ENCODE measurements around the gene CES3.
A peak's percentile ranks its signal among the peaks of the same experiment; 100 is the strongest.

Gene CES3, protein sequence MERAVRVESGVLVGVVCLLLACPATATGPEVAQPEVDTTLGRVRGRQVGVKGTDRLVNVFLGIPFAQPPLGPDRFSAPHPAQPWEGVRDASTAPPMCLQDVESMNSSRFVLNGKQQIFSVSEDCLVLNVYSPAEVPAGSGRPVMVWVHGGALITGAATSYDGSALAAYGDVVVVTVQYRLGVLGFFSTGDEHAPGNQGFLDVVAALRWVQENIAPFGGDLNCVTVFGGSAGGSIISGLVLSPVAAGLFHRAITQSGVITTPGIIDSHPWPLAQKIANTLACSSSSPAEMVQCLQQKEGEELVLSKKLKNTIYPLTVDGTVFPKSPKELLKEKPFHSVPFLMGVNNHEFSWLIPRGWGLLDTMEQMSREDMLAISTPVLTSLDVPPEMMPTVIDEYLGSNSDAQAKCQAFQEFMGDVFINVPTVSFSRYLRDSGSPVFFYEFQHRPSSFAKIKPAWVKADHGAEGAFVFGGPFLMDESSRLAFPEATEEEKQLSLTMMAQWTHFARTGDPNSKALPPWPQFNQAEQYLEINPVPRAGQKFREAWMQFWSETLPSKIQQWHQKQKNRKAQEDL

DNA sequence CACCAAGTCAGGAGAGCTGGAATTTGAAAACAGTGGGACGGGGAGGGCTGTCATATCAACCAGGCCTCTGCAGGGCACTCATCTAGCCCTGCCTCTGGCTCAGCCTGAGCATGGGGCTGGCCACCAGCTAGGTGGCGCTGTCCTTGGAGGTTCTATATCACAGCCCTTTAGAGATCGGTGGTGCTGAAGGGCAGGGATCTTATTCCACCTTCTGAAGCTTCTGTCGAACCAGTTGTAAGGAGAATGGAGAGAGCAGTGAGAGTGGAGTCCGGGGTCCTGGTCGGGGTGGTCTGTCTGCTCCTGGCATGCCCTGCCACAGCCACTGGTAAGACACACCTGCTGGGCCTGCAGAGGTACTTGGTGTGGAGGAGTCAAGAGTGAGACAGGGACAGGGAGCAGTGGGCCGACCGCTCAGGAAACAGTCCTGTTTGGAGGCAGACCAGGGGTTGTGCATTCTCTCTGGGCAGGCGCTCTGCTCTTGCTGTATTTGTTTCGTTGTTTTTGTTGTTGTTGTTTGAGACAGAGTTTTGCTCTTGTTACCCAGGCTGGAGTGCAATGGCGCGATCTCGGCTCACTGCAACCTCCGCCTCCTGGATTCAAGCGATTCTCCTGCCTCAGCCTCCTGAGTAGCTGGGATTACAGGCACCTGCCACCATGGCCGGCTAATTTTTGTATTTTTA is at the start of gene CES3:
Gene CES3, plus strand, starts transcription at position 202 of the 680 bp plus-strand sequence. Its CDS starts 42 bp downstream, at position 244.
- DNase-seq = peak; percentile 58

DNA sequence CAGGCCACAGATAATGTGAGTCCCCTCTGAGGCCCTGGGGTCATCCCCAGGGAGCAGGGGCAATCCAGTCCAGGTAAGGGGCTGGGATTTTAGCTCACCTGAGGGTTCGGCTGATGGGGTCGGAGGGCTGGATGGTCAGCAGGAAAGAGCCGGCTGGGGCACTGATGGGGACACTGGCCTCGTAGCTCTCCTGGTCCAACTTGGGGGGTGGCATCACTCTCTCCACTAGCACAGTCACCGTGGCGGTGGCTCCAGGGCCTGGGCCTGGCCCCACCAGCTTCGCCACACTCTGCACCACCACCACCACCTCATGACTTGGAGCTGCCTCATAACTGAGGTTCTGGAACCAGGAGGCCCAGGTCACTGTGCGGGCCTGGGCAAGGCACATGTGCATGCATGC is 49.3 kb upstream of the CES3 start:
- DNase-seq = no peak

DNA sequence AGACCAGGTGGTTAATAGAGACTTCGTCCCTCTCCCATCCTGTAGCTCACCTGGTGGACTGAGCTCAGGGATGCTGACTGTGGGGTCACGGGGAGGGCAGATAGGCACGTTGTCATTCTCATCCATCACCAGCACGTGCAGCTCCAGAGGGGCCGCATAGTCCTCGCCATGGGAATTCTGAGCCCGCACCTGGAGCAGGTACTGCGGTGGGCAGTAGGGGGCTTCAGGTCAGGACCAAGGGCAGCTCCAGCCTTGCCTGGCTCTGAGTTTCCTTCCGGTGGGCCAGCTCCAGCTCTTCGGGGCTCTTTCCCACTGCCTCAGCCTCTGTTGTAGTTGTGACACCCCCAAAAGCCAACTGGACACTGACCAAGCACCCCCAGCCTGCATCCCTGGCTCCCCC is 48.0 kb upstream of the CES3 start:
- no peak for DNase-seq

DNA sequence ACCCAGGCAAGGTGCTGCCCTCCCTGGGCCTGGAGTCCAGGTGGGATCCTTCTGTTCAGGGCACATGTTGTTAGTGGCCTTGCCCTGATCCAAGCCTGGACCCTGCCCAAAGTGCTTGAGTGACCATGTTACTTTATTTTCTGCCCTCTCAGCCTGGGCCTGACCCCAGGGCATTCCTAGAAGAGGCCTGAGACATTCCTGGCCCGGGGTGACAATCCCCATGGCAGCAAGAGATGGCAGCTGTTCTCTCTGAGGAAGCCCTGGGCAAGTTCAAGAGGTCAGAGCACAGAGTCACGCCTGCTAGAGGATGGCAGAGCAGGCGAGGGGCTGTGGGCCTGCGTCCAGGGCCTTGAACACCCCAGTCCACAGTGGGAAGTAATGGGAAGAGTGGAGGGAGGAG is 47.4 kb upstream of the CES3 start:
- no peak for DNase-seq

DNA sequence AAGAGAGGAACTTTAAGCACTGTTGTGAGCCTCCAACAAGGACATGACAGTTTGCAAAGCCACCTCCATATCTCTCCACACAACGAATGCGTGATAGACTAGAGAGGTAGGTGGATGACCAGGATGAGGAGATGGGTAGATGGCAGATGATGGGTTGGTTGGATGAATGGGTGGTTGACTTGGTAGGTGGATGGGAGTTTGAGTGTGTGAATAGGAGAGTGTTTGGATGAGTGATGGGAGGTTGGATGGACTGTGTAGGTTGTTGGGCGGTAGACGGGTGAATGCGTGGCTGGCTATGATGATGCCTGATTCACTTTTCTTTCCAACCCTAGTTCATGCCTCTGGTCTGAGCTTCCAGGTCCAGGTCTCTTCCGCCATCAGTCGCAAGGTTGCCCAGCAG is 46.5 kb upstream of the CES3 start:
- DNase-seq = no peak

DNA sequence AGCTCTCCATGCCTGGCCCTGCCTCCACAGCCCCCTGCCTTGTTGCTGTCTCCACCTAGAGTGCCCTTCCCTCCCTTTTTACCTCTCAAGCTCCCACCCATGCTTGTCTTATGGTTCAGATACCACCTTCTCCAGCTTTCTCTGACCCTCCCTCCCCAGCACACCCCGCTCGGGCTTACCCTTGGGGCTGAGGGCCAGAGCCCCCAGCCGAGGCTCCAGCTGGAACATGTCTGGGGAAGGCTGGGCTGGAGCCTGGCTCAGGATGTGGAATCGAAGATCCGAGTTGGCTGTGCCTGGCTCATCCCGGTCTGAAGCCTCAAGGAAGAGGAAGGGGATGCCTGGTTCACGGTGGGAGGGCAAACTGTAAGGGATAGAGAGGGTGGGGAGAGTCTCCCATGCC is 46.0 kb upstream of the CES3 start:
- no peak for DNase-seq

DNA sequence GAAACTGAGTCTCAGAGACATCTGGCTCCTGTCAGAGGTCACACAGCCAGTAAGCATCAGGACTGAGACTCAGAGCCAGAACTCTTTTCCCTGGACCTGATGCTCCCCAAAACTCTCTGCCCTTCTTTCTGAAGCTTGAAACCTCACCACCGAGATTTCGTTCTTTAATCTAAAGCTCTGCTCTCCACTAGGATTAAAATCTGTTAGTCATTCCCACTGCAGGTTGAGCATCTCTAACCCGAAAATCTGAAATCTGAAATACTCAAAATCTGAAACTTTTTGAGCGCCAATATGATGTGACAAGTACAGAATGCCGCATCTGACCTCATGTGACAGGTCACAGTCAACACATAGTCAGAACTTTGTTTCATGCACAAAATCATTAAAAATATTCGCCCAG is 44.5 kb upstream of the CES3 start:
- DNase-seq = no peak

DNA sequence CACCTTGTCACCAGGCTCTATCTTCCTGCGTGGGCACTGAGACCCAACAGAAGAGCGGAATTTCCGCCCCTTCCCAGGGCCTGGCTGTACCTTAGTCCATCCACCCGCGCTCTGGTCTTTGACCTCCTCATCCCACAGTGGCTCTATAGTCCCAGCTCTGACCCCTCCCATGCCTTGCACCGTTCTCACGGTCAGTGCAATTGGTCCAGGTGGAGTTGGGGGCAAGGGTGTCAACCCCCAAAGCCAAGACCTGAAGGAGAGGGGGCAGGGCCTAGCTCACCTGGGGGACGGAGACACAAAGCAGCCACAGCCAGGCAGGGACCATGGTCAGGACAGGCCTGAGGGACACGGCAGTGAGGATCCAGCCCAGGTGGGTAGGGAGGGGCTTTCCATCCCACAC is 43.3 kb upstream of the CES3 start:
- DNase-seq = no peak

DNA sequence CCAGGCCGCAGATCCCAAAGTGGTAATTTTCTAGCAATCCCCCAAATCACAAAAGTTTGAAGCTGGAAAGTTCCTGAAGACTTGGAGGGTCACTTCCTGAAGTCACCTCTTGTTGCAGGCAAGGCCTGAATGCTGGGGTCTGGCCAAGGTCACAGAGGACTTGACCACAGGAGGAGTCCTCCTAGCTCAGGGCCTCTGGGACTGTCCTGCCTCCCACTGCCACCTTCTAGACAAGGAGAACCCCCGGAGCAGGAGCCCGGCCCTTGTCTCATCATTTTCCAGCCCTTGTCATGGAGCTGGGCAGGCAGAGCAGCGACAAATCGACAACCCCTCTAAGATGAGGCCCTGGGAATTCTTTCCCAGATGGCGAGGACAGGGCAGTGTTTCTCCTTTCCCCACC is 42.7 kb upstream of the CES3 start:
- no peak for DNase-seq

DNA sequence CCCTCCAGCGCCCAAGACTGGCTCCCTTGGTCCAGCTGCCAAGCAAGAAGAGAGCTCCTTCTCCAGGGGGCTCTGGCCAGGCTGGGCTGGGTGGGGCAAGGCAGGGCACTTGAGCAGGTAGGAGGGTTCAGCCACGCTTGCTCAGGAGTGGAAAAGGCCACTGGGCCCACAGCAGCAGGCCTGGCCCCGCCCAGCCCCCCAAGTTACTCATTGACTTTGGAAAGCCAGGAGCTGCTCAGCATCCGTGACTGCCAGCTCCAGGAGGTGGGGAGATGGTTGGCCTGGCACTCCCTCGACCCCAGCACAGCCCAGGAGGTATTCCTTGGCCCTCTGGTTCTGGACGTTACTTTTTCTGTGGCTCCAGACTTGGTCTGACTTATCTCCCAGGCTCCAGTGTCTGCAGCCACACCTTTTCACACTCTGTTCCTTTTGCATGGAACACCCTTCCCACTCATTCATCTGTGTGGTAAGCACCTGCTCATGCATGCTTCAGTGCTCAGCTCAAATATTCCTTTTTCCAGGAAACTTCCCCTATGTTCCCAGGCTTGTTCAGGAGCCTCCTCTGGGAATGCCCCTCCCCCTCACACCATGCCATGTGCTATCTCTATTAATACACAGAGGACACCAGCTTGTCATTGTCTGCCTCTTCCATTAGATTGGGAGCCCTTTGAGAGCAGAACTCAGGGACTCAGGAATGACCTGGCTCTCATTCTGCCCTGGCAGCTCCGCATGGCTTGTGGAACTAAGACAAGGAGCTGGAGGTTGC is 42.1 kb upstream of the CES3 start, which contains the start of gene CDH16:
Gene CDH16, minus strand, starts transcription at position 83 of the 766 bp plus-strand sequence. CDS start 820 bp downstream, outside the sequence.
- DNase-seq = no peak

DNA sequence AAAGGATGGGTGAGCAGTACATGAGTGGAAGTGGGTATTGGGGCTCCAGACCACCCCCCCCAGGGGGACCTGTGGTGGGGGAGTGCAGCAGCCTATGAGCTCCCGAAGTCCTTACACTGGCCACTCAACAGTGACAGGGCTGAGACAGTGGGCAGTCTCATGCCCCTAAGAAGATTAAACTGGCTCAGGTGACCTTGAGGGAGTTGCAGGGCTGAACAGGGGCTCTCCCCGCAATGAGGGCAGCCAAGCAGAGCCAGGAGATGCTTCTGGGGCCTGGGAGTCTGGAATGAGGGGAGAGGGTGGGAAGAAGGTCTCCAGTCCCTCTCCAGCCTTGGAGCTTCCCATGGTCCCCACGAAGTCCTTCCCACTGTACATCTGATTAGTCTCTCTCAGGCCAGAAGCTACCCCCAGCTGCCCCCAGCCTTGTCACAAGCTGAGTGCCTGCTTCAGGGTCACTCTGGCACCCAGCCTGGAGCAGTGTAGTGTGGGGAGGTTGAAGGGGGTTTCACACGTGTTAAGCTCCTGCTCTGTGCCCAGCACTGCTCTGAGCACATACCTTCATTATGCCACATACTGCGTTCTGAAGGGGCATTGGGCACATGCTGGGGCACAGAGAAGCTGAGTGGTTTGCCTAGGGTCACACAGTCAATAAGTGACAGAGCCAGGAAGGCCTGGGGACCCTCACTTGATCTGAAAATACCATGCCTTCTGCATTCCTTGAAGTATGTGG is 41.3 kb upstream of the CES3 start:
- DNase-seq = no peak

DNA sequence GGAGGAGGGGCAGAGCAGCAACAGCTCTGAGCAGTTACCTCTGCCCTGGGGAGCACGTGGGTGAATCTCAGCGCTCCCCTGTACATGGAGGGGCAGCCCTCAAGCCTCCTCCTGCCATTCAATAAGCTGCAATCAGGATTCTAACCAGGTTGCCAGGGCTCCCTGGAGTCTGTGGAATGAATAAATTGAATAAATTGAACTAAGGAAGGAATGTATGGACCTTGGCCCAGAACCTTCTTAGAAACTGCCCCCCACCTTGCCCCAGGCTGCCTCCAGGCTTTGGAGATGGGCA is 40.8 kb upstream of the CES3 start:
- no peak for DNase-seq

DNA sequence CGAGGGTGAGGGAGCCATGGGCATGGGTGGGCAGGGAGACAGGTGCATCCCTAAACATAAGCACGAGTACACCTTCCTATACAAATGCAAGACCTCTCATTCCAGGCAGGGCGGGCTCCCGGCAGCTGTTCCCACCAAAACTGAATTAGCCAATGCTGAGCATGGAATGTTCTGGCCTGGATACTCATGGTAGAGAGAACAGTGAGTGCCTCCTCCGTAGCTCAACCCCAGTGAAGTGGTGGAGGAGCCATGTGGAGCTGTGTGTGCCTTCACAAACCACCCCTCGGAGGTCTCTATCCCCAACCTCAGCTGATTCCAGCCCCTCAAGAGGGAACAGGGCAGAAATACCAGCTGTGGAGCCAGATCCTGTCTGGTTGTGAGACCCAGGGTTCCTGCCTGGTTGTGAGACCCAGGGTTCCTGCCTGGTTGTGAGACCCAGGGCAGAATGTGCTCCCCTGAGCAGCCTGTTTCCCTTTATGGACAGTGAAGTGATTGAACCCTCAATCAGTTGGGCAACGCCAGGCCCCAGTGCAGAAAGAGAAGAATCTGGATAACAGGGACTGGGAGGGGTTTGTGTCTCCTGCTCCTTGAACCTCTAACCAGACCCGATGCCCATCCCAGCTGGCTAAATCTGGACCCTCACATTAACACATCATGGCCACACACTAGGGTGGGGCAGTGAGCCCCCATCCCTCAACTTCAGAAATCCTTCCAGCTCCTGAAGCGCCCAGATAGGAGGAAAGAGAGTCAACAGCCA is 40.0 kb upstream of the CES3 start:
- DNase-seq = no peak

DNA sequence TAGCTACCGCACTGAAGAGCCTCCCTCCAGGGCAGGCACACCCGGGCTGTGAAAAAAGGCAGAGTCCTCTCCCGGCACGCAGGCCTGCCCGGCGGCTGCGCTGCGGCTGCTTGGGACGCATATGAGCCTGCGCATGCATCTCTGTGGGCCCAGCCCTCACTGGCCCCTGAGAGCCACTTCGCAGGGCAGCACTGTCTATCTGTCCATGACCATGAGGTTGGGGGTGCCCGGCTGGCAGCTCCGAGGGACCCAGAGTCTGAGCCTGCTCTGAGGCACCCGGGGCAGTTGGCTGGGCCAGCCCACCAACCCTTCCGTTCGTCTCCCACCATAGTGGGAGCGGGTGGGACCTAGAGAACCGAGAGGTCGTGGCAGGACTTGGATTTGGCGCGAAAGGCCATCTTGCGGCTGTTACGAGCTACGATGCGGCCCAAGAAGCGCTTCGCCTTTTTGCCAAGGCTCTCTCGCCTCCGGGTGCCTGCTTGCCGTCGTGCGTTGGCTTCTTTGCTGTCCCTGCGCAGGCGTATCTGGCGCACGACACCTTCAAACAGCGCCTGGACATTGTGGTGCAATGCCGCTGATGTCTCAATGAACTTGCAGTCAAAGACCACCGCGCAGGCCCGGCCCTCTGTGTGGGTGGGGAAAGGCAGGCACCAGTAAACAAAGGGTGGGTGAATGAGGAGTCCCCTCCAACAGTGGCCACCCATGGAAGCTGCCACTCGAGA is 39.2 kb upstream of the CES3 start:
- no peak for DNase-seq

DNA sequence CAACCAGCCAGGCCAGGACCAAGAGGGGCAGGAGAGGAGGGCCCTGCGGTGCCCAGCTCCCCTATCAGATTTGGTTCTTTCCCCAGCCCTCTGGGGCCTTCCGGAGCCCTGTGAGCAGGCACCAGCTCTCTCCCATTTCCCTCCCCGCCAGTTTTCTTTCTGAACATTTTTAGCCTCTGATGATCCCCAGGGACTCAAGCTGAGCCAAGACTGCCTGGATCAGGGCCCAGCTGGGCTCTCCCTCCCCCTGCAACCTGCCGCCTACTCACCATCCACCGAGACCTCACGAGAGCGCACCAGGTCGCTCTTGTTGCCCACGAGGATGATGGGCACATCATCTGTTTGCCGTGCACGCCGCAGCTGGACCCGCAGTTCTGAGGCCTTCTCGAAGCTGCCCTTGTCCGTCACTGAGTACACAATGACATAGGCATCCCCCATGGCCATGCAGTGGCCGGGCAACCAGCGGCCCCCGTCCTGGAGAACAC is 37.8 kb upstream of the CES3 start:
- DNase-seq = peak; percentile 84

DNA sequence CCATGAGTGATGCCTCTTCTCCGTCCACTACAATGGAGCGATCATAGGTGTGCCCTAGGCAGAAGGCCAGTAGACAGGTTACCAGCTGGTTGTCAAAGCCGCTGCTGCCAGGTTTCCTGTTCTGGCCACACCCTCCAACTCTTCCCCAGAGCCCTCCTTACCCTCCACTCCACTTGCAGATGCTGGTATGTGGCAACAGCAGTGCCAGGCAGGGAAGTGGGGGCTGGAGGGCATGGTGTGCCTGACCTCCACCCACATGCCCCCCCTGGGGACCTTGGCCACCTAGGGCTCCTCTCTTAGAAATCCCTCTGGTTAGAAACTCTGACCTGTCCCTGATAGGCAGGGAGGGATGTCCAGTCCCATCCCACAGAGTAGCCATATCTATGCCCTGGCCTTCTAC is 37.2 kb upstream of the CES3 start:
- DNase-seq = no peak

DNA sequence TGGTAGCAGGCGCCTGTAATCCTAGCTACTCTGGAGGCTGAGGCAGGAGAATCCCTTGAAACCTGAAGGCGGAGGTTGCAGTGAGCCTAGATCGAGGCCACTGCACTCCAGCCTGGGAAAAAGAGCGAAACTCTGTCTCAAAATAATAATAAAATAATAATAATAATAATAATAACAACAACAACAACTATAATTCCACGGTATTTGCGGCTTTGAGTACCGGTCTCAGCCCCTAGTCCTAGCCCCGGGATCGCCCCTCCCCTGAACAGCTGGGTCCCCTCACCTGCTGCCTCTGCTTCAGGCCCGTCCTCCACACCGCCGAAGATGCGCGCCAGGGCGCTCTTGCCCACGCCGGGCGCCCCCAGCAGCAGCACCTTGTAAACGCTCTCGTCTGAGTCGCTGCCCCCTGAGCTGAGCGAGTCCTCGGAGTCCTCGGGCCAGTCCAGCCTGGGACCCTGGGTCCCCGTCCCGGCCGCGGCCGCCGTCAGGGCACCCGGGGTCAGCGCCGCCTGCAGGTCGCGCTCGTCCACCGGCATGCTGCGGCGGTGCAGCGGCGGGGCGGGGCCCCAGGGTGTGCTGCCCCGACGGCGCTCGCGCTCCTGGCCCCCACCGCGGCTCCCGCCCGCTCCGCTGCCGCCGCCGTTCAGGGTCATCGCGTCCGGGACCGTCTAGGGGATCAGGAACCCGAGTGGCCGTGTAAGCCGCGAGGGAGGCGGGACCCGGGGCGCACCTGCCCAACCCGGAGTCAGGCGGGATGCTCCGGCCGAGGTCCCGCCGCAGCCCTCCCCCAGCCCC is 36.3 kb upstream of the CES3 start:
- DNase-seq = no peak

DNA sequence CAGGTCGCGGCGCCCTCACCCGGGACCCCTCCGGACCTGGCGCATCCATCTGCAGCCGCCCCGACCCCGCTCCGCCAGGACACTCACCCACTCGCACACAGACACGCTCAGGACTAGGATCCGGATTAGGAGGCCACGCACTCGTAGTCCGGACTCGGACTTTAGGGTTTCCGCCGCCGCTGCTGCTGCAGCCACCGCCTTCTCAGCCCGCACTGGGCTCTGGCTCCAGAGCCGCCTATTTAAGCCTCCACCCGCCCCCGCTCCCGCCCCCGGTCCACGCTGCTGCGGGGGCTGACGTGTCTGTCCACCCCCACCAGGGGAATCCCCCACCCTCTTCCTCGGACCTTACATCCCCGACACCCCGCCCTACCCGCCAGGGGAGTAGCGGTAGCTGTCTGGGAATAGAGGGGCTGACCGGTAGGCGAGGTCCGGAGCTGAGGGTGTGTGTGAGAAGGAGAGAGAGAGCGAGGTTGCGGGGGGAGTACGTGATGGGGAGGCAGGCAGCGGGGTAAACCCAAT is 35.7 kb upstream of the CES3 start, which contains the start of gene RRAD:
Gene RRAD, minus strand, starts transcription at position 214 of the 519 bp plus-strand sequence. CDS start 356 bp downstream, outside the sequence.
- DNase-seq = no peak

DNA sequence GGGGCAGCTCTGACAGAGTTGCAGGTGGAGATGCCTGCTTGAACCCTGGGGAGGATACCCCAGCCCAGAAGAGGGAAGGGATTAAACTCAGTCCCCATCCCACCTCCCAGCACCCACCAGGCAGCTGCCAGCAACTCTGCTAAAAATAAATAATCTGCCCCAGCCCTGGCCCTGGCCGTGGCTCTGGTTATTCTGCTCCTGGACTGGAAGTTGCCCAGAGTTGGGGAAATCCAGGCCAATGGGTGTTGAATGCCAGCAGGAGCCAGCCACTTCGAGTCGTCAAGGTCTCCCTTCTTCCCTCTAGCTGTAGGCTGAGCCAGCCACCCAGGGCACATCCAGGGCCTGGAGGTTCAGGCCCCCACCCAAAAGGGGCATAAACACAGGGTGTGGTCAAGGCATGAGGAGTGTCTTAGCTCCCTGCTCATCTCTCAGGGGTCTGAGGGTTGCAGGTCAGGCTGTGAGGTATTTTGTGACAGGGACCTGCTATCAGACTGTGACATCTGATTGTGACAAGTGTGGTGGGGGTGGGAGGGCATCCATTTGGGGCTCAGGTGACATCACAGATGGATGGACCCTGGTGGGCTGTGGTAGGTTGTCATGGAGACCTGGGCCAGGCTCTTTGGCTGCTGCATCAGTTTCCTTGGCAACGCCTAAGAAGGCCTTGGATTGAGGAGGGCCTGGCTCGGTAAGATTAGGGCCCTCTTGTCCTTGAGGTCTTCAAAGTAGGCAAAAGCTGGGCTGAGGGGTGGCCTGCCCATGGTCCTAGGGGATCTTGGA is 34.7 kb upstream of the CES3 start:
- DNase-seq = no peak

Measured in NCI-H524 treated with DMSO at 0.1 percent for 48 hours (cell line).